Activated CD8-positive, alpha-beta memory T cell treated with anti-CD3 and anti-CD28 coated beads, Interleukin-2, amount 50 U/mL, for 1 hour (primary cell): ENCODE data around the gene PACS2.

Experiments used
- DNase-seq: peaks from one replicate; pipeline ENCODE4 v3.0.0-alpha.2; 2020; ENCODE audit errors: extremely low read depth

The PACS2 gene

DNA sequence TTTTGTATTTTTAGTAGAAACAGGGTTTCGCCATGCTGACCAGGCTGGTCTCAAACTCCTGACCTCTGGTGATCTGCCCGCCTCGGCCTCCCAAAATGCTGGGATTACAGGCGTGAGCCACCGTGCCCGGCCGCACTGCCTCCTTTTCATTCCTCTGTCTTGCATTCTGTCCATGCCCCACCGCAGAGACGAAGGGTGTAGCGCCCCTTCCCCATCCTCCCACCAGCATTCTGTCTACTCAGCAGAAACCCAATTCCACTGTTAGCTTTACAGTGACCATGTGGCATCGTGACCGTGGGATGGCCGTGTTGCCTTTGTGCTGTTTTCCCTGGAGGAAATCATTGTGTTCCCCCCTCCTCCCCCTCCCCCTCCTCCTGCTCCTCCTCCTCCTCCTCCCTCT, 94.0 kb downstream of the PACS2 start:
- no peak for DNase-seq

DNA sequence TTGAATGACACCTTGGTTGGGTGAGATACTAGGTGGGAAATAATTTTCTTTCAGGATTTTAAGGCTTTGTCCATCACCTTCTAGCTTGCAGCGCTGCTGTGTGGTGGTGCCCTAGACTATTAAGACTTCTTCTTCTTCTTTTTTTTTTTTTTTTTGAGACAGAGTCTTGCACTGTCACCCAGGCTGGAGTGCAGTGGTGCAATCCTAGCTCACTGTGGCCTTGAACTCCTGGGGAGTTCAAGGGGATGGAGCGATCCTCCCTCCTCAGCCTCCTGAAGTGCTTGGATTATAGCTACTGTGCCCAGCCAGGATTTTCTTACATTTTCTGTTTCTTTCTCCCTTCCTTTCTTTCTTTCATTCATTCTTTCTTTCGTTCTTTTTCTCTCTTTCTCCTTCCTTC, 94.8 kb downstream of the PACS2 start:
- DNase-seq = no peak

DNA sequence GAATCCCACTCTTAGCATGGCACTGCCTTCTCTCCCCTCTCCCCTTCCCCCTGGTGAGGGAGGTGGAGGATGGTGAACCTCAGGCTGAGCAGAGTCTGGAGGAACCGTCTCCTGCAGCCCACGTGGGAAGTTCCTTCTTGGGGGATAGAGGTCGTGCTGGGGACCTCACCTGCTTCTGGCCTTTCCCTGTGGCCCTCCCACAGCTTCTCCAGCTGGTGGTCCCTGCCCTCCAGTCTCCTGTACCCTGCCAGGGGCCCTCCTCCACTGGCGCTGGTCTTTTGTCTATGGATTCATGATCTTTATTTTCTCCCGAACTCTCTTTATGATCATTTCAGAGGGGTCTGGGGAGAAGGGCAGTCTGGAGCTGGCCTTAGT, 96.1 kb downstream of the PACS2 start:
- no peak for DNase-seq

DNA sequence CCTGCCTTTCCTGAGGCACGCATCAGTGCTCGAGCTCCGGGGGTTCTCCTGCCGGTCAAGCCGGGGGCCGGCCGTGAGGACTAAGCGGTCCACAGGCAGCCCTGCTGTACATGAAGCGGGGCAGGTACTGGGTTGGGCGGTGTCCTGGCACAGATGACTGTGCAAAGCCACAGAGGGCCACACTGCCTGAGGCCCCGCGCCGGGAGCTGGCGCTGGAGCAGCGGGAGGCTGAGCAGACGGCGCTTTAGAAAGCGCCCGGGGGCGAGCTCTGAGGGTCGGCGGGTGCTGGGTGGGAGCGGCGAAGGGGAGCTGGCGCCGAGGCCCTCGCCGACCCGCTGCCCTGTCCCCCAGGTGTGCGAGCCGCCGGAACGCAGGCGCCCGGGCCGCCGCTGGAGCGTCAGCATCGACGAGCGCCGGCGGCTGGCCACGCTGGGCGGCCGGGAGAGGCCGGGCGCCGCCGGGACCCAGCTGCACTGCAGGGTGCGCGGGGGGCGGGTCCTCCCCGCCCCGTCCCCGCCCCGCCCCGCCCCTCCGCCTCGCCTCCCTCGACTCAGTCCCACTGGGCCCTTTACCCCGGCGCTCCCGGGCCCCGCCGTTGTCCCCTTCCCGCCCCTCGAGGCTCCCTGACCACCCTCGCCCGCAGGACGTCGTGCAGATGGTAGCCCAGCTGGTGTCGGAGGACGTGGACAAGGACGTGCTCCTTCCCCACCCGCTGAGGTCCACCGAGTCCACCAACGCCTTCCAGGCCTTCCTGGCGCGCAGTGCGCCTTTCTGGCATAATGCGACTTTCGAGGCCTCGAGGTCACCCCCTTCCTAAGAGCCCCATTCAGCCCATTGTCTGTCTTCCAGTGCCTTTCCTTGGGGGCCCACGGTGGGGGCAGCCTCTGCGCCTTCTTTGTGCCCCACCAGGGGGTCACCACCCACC, 96.7 kb downstream of the PACS2 start:
- no peak for DNase-seq

DNA sequence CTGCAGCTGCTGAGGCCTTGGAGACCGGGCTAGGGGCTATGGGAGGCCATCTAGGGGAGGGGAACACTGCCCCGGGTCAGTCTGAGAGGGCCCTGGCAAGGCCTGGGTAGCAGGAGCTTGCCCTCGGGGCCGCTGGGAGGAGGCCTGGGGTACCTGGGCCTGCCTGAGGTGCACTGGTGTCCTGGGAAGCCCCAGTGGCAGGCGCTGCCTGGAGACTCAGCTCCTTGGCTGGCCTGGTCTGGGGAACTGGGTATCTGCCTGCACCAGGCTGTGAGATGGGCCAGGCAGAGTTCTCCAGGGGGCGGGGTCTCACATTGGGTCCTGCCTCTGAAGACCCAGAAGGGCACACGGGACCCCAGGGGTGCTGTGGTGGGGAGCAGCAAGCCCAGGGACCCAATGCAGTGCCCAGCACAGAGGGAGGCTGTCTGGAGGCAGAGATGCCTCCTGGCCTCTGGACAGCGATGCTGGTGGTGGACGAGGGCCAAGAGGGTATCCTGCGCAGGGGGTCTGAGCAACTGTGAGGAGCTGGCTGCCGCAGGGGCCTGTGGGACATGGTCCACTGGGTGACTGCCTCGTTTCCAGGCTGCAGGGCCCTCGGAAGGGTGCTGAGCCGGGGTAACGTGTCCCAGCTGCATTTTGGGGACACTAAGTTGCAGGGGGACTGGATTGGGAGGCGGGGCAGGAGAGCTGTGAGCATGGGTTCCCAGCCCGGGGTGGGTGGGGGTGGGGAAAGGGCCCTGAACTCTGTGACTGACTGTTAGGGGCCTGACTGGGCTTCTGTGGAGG, 97.6 kb downstream of the PACS2 start:
- no peak for DNase-seq

GRCh38 chr14:105412771-105413543, 98.4 kb downstream of the PACS2 start:
- no peak for DNase-seq

- no peak for DNase-seq
Observed at GRCh38 chr14:105413544-105413886, 99.0 kb downstream of the PACS2 start.

DNA sequence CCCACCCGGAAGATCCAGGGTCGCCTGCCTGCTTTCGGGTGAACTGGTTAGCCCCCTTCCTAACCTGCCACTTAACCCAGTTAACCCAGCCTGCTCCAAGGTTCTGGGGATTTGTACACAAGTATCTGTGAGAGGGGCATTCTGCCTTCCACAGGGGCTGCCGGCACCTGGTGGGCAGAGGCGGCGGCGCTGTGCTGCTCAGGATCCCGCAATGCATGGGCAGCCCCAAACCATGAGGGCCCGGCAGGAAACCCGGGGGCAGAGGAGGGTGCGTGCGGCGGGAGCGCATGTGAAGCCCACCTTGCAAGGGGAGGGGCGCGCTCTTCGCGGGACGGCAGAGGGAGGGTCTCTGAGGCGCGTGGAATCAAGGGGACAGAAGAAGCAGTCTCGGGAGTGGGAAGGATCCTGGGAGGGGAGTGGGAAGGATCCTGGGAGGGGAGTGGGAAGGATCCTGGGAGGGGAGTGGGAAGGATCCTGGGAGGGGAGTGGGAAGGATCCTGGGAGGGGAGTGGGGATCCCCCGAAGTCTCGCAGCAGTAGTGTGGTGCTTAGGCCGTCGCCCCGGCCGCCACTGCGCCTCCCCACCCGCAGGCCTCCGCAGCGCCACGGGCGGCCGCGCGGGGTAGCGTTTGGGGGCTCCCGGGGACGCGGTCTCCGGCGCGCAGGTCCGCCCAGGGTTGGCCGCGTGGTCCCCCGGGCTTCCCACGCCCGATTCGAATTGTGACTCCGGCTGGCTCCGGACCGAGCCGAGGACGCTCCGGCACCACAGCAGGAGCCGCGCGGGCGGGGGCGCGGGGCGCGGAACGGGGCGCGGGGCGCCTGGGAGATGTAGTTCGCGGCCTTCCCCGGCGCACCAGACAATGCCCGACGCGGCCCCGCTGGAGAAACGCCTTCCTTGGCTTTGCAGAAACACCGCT, 100.2 kb downstream of the PACS2 start:
- no peak for DNase-seq

- no peak for DNase-seq
Observed at GRCh38 chr14:105415481-105416428, 101.2 kb downstream of the PACS2 start.

DNA sequence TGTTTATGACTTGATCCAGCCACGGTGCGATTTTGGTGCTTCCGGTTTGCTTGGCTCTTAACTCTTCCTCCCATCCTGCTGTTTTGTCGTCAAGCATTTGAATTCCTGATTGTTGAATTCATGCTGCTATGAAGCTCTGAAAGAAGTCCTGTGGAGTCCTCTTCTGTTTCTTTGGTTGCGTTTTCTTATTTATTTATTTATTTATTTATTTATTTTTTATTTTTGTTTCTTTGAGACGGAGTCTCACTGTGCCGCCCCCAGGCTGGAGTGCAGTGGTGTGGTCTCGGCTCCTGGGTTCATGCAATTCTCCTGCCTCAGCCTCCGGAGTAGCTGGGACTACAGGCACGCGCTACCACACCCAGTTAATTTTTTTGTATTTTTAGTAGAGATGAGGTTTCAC, 102.1 kb downstream of the PACS2 start:
- DNase-seq = no peak

- DNase-seq = no peak
Observed at GRCh38 chr14:105417690-105418121, 103.2 kb downstream of the PACS2 start.

GRCh38 chr14:105418269-105419194, 104.0 kb downstream of the PACS2 start:
- no peak for DNase-seq

GRCh38 chr14:105419195-105420091, 104.9 kb downstream of the PACS2 start, which contains the start of gene MTA1:
TSS of gene MTA1 (plus strand) at chr14:105419827. CDS start at chr14:105420036, 209 bp downstream.
- DNase-seq = no peak

GRCh38 chr14:105420101-105420973, 105.8 kb downstream of the PACS2 start:
- DNase-seq = no peak

DNA sequence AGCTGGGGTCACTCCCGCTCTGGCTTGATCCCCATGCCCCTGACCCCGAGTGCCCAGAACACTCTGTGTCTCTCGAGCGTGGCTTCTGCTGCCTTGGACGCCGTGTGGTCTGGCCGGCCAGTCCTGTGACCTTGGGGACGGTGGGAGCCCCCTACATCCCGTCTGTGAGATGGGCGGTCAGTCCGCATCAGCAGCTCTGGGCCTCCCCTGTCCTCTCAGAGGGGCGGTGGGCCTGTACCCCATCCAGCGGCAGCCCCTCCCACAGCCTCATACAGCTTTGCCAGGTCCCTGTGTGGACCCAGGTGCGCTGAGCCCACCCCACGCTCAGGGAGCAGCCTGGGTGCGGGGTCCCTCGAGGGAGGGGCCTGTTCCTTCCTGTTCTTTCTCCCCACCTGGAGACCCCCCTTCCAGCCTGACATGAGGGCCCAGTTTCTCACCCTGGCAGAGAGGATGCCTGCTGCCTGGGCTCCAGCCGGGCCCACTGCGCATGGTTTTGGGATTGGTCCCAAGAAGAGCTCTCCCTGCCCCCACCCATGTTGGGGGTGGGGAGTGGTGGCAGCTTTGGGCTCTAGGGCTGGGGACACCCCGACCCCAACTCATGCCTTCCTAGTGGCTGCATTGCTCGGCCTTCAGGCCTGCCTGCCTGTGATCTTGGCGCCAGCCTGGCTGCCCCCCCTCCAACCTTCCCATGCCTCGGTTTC, 106.6 kb downstream of the PACS2 start:
- no peak for DNase-seq
